Measurements from ENCODE around the gene TMEM171. TPM values are rescaled to one million over a fixed set of nuclear protein-coding genes. Genes with fewer than 3 reads are reported as not detected.
A peak's percentile ranks its signal among the peaks of the same experiment; 100 is the strongest.

TMEM171 gene, protein sequence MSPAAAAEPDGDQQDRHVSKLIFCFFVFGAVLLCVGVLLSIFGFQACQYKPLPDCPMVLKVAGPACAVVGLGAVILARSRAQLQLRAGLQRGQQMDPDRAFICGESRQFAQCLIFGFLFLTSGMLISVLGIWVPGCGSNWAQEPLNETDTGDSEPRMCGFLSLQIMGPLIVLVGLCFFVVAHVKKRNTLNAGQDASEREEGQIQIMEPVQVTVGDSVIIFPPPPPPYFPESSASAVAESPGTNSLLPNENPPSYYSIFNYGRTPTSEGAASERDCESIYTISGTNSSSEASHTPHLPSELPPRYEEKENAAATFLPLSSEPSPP
- not detected in 2 replicates for total RNA-seq (2014; rRNA removed; shearing (Covaris generic))

DNA sequence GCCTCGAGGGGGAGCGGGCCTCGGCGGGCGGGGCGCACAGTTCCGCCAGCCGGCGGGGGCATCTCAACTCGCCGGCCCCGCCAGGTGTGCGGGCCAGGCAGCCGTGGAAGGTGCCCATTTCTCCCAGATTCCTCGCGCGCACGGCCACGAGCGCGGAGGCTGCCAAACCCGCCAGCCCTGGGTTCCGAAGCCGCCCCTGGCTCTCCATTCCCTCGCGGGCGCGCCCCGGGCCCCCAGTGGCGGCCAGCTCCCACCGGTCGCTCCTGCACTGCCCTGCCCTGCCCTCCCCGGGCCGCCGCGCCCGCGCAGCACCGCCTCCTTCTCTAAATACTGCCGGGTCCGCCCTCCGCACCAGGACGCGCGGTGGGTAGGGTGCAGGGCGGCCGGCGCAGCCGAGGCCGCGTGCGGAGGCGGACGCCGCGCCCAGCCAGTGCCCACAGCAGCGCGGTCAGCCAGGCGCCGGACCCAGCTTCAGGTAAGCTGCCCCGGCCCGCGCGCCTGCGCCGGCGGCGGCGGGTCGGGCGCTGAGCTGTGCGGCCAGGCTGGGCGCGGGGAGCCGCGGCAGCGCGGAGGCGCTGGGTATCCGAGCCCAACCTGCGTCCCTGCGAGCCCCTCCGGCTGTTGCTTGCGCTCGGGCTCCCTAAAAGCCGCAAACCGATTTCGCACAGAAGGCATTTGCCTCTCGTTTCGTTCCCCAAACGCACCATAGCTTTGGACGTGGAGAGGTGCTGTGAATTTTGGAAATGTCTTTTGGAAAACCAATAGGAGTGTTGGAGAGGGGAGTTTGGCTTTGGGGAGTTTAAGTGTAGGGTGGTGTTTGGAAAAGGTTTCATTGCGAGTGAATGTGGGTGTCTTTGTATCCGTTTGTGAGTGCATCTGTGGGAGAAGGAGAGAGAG is at the start of gene TMEM171:
Gene TMEM171, plus strand, starts transcription at position 354 of the 897 bp plus-strand sequence. CDS start 2,799 bp downstream, outside the sequence.
- peak; percentile 12 for DNase-seq (ENCODE audit: low spot score)

DNA sequence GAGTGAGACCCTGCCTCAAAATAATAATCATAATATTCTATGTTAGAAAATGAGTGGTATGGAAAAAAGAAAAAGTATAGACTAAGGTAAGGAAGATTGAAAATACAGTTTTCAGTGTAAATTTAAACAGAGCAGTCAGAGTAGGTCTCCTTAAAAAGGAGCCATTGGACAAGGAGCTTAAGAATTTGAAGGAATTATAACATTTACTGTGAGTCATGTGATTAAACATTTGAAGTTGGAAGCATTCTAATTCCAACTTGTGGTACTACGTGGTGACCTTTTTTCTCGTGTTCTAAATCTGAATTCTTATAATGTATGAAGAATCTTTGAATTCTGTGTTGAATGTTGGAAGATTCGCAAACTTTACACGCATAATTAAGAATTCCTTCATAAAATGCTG is 39.3 kb upstream of the TMEM171 start:
- no peak for DNase-seq (ENCODE audit: low spot score)

DNA sequence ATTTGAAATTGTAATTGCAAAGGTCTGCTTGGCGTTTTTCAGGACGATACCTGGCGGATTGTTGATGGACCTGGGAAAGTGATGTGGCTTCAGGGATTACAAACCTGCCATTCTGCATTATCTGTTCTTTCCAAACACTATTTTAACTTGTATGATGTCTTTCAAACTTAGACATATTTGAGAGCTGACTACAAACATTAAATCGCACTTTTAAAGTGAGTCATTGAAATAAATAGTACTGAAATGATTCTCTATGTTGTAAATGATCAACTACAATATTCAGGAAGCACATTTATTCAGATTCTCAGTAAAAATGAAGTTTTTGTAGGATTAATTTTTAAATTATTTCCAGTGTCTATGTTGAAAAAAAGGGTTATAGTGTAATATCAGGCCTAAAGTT is 32.3 kb upstream of the TMEM171 start:
- no peak for DNase-seq (ENCODE audit: low spot score)

DNA sequence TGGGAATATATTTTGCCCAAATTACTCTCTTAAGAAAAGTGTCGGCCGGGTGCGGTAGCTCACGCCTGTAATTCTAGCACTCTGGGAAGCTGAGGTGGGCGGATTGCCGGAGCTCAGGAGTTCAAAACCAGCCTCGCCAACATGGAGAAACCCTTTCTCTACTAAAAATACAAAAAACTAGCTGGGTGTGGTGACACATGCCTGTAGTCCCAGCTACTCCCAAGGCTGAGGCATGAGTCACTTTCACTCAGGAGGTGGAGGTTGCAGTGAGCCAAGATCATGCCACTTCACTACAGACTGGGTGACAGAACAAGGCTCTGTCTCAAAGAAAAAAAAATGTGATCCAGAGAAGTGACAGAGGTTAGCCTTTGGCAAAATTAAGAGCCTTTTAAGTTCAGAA is 26.4 kb upstream of the TMEM171 start:
- peak; percentile 34 for DNase-seq (ENCODE audit: low spot score)

DNA sequence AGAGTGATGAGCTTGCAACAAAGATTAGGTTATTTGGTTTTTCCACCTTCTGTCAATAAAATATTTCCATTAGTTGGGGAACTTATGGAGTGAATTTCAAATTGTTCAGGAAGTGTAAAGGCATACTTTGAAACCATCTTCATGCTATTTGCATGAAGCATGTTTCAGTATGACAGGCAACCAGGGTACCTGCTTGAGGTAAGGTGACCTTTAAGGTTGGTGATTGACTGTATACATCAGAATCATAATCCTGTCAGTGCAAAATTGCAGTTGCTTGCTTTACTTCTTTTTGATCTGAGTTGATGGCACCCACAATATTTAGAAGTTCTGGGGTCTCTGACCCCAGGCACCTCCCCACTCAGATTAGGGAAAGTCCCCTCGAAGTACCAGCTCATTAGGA is 26.0 kb upstream of the TMEM171 start:
- no peak for DNase-seq (ENCODE audit: low spot score)

DNA sequence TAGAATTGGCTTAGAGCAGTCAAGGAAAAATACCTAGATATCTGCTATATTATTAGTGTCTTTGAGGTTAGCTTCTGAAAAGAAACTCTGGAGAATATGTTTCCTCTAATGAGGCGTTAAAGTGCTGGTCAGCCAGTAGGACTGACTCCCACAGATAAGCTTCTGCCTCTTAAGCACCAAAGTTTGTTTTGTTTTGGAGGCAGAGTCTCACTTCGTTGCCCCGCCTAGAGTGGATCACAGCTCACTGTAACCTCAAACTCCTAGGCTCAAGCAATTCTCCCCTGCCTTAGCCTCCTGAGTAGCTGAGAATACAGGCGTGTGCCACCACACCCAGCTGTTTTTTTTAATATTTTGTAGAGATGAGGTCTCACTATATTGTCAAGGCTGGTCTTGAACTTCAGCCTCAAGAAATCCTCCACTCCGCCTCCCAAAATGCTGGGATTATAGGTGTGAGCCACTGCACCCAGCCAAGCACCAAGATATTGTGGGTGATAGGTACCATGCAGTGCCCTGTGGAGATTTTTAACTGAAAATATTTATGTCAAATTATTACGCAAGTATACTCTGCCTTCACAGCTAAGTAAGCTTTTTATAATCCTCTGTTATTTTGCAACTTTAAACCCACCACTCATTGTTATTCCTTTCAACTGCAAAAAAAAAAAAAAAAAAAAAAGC is 24.7 kb upstream of the TMEM171 start:
- DNase-seq (ENCODE audit: low spot score), result no peak

DNA sequence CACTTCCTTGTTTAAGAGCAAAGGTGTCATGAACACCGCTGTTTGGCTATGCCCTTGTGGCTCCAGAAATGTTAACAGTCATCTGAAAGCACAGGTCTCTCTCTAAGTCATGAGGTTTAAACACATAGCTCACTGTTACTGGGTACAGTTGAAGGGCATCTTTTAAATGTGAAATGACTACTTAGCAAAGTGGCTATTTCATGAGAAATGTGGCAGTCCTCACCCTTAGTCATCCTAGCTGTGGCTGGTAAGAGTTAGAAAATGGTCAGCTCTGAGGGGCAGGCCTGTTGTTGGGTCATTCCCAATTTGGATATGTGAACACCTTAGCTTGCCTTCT is 24.2 kb upstream of the TMEM171 start:
- no peak for DNase-seq (ENCODE audit: low spot score)

DNA sequence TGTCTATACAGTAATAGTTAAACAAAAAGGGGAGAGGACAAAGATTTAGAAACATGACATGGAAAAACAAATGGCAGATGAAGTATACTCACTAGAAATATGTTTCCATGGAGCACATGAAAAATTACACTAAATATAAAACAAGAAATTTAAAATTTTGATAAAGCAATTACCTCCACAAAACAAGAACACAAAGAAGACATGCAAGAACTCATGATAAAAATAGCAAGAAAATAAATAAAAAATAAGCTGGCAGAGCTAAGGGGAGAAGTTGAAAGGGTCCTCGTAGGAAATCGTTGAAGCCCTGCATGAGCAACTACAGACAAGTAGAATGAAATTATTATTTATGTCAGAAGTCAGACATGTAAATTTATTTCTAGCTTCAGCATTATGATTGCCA is 22.6 kb upstream of the TMEM171 start:
- DNase-seq (ENCODE audit: low spot score), result no peak

DNA sequence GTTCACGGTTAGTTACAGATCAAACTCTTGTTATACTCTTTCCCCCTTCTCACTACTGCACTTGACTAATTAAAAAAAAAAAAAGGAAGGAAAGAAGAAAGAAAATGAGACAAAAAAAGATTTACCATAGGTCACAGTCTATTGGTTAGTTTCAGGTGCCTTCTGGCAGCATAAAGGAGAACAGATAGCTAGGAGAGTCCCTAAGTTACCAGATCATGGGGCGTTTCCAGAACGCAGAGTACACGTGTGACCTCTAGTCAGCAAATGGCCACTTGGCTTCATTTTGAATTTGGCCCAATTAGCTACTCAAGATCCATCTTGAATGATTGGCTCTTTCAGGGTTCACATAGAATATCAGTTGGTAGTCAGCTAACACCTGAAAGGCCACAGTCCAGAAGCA is 20.3 kb upstream of the TMEM171 start:
- no peak for DNase-seq (ENCODE audit: low spot score)

DNA sequence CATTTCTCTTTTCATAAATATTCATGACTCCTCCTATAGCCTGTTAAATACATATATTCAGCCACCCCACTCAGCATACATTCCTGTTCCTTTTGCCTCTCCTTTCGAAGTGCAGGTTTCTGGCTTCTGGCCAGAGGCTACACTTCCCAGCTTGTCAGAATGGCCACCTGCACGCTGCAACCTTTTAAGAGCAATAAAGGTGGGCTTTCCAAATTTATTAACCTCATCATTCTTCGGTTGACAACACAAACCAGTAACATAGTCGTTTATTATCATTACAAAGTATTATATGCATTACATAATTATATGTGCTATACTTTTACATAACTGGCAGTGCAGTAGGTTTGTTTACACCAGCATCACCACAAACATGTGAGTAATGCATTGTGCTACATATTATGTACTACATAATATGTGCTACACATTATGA is 16.5 kb upstream of the TMEM171 start:
- DNase-seq (ENCODE audit: low spot score), result no peak

DNA sequence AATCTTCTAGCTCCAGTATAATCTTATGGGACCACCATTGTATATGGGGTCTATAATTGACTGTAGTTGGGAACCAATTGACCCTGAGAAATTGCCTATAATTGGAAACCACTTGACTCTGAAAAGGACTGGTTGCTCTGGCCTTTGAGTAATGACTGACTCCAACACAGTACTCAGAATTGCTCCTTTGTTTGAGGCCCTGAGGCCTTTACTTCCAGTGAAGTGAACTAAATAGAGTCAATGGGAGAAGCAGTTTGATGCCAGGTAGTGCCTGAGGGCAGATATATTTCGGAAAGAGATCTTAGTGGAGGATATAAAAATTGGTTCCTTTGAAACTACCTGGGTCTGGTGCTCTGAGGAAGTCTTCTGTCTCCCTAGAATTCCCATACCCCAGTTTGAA is 16.0 kb upstream of the TMEM171 start:
- DNase-seq (ENCODE audit: low spot score), result no peak

DNA sequence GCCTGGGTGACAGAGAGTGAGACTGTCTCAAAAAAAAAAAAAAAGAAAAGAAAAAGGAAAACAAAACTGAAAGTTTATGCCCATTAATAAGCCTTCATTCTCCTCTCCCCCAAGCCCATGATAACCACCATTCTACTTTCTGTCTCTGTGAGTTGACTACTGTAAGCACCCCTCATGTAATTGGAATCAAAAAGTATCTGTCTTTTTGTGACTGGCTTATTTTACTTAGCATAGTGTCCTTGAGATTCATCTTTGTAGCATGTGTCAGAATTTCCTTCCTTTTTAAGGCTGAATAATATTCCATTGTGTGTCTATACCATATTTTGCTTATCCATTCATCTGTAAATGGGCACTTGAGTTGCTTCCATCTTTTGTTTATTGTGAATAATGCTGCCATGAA is 14.0 kb upstream of the TMEM171 start:
- DNase-seq (ENCODE audit: low spot score), result no peak

DNA sequence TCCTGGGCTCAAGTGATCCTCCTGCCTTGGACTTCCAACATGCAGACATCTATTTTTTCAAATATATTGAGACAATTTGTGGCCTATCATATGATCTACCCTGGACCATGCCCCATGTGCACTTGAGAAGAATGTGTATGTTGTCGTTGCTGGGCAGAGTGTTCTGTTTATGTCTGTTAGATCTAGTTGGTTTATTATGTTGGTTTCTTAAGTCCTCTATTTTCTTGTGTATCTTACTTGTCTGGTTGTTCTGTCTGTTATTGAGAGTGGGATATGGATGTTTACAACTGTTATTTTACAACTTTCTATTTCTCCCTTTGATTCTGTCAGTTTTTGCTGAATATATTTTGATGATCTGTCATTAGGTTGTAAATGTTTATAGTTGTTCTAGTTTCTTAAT is 10.2 kb upstream of the TMEM171 start:
- DNase-seq (ENCODE audit: low spot score), result no peak

DNA sequence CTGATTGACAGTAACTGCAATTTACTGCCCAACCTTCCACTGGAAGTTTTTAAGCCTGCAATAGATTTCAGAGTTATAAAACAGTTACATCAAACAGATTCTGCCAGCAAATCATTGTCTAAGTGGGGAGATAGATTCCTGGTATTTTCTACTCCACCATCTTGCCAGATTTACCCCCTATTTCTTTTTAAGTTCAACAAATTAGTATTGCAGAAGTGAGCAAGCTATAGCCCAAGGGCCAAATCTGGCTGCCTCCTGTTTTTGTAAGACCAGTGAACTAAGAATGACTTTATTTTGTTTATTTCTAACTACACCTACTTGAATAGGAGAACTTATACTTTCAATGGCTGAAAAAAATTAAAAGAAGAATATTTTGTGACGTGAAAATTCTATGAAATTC is 8.8 kb upstream of the TMEM171 start:
- no peak for DNase-seq (ENCODE audit: low spot score)

DNA sequence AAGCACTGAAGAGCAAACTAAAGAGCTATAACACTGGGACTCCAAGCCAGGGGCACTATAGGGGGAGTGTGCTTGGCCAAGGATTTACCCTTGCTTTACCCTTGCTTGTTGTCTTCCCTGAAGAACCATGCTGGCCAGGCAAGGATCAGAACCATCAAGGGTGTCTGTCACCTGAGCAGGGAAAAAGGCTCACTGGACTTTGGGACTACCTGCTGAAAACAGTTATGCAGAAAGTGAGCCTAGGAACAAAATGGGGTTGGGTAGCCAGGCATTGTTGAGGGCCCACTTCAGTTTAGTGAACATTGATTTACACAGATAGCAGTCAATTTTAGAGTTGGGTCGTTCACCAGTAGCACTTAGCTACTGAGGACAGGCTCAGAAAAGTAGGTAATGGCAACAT is 8.0 kb upstream of the TMEM171 start:
- no peak for DNase-seq (ENCODE audit: low spot score)

DNA sequence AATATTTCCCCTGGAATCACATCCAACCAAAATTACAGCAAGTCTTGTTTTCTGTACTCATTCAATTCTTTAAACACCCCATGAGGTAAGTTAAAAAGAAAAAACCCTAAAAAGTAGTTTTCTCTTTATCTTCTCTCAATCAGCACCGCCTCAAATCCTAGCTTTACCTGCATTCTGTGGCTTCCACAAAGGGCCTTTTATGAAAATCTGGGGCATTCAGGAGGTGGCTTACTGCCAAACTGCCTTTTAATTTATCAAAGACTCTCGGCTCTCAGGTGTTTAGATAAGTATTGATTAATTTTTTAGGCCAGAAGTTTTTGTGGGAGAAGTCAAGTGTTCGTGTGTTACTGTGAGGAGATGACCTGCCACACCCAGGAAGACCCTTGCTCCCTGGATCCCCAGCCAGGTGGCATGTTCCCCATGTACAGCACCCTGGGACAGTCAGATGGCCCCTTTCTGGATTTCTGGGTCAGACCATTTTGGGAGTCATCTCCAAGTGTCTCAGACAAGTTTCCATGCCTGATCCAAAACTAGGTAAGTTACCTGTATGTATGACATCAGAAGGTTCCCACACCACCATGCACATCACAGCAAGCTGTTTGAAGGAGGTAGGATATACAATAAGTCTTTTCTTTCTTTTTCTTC is 6.2 kb upstream of the TMEM171 start:
- no peak for DNase-seq (ENCODE audit: low spot score)

DNA sequence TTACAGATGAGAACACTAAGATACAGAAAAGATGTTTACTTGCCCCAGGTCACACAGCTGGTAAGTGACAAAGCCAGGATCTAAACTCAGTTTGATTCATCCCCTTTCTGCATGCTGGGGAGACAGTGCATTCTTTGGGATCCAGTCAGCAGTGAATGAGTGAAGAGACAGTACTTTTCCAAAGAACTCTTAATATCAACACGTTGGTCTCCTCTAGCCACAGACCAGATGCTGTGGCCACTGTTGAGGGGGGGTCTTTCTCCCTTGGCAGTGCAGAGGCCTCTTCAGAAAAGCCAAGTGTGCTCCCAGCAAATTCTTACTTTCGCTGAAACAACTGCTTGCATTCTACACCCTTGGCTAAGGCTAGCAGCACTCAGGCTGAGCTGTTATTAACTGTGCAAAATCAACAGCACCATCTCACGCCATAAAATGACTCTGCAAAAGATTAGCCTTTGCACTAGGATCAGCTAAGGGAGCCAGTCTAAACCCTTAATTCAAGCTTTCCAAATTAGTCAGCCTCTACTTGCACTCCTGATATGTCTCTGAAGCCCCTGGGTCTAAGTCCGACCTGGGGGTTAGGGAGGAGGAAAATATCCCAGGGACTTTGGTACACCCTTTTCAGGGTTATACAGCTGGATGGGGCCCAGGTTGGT is 4.8 kb upstream of the TMEM171 start:
- no peak for DNase-seq (ENCODE audit: low spot score)

DNA sequence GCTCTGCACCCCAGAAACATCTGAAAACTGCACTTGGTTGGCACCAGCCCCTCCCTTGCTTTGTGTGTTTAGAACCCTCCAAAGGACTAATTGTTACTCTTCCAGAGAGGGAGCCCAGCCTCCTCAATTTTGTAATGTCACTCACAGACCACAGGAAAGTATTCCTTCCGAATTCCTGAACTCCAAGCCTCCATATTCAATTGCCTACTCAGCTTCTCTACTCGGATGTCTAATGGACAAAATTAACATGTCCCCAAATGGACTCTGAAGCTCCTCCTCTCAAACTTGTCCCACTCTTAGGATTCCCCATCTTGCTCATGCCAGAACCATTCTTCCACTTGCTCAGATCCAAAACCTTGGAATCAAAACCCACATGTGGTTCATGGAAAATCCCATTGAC is 3.9 kb upstream of the TMEM171 start:
- DNase-seq (ENCODE audit: low spot score), result no peak

DNA sequence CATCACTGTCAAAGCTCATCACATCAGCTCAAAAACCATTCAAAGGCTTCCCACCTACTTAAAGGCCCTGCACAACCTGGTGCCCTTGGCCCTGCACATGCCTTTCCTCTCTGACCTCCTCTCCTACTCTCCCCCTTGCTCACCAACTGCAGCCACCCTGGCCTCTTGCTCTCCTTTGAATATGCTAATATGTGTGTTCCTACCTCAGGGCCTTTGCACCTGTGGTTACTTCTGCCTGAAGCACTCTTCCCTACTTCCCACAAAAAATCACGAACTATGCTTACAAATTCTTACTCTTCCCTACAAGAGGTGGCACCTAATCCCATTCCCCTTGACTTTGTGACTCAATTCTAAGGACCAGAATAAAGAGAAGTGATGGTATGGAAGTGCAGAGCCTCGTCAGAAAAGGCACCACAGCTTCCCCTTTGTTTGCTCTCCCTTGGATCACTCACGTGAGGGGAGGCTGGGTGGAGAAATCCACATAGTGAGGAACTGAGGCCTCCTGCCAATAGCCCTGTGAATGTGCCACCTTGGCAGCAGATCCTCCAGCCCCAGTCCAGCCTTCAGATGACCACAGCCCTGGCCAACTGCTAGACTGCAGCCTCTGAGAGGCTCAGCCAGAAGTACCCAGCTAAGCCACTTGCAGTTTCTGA is 3.2 kb upstream of the TMEM171 start:
- DNase-seq (ENCODE audit: low spot score), result no peak

DNA sequence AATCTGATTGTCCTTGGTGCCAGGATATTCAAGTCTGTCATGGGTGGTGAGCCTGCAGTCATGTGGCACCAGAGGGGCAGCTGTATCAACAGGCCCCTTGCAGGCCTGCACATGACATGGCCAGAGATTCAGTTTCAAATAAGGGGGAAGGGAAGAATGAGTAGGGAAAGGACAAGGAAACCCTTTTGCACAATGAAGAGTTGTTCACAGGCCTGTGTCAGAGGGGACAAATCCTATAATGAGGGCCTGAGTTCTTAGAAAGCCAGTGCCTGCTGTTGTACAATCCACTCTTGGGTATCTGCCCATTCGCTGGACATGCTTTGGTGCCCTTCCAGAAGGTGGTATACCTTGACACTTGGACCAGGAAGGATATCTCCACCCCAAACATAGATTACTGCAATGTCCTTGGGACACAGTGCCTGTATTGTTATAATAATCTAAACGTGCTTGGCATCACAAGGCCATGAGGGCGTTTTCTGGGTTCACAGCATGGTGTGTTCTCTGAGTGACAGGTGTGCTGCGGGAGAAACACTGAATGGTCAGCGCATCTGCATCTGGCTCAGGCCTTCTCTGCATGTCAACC is 1.9 kb upstream of the TMEM171 start:
- no peak for DNase-seq (ENCODE audit: low spot score)
